ENCODE results near the gene TAB2. TPM values are rescaled to one million over a fixed set of nuclear protein-coding genes. Genes with fewer than 3 reads are reported as not detected.
A peak's percentile ranks its signal among the peaks of the same experiment; 100 is the strongest.

The TAB2 gene
- total and polyA plus RNA-seq, 9 of the 15 experiments (the other 6 are each of a cell fraction or from before 2014, with no cell fraction given) = 9.1 to 38.3 (median 18.6) TPM

GRCh38 chr6:149392093-149392492 lies 74.6 kb downstream of the TAB2 start:
- no peak overlapping the region for H2AFZ ChIP-seq (ENCODE audit: low read depth, low read length)
- H3K4me1 ChIP-seq (replicated peaks in 1 of 2; ENCODE audit: control insufficient read depth in 2 of 2, insufficient read depth in 2 of 2, low read length in 2 of 2) = no peaks in the 10 kb centered on the region
- no peak overlapping the region for H3K4me3 ChIP-seq
- no peaks in the 10 kb centered on the region for H3K9me1 ChIP-seq (ENCODE audit: control insufficient read depth, insufficient read depth, low read length)
- no peak overlapping the region for H3K9ac ChIP-seq (ENCODE audit: insufficient read depth in 1 of 2, low read depth in 2 of 2, low read length in 2 of 2)
- no peaks in the 10 kb centered on the region for H3K36me3 ChIP-seq (ENCODE audit: control insufficient read depth, insufficient read depth, low read length)
- POLR2A ChIA-PET = interaction anchor here (1.0 to 2.3 kb wide), 2 partner anchors 13 to 21 kb away, joined by 3 to 9 read pairs; no protein-coding TSS in a partner anchor
- in situ Hi-C loops (cut with MboI) = no loop called here
- H3K4me2 ChIP-seq (ENCODE audit: insufficient read depth, low read length) = no peak overlapping the region
- H4K20me1 ChIP-seq (replicated peaks; ENCODE audit: control insufficient read depth, insufficient read depth, low read length) = no peaks in the 10 kb centered on the region
- H3K27ac ChIP-seq (ENCODE audit: extremely low read depth, low read depth, low read length) = no peak overlapping the region
- H3K9me3 ChIP-seq (replicated peaks; ENCODE audit: control insufficient read depth, insufficient read depth, low read depth, low read length) = no peaks in the 10 kb centered on the region
- H3K79me2 ChIP-seq (ENCODE audit: control insufficient read depth, insufficient read depth, low read length) = peaks cover 2% of the 10 kb centered on the region; the same call in 1 of the 3 replicates
- CTCF ChIA-PET (ENCODE audit: low intra/inter-chr PET ratio) = no interaction called here
- peak; percentile 34; the same call in 1 of the 2 replicates for TF ChIP-seq CBFA2T3 (IDR thresholded peaks at IDR 0.05)
- no peak for TF ChIP-seq ASH1L (IDR thresholded peaks at IDR 0.05; ENCODE audit: borderline replicate concordance, low read depth, partially characterized antibody)
- DNase-seq (ENCODE audit: extremely low read depth in 1 of 4, low spot score in 3 of 4) = no peak
- intact Hi-C loops (cut with micrococcal nuclease) = no loop called here
- WGBS (ENCODE audit: insufficient coverage, low coverage, missing lambda C conversion rate) = 76% methylated on average over 6 of the region's 6 CpGs
- no peak for ATAC-seq
- BruUV-seq (replicated peaks) = no TSS peak
- no peak for FAIRE-seq
- H3K27me3 ChIP-seq (ENCODE audit: control insufficient read depth in 2 of 2, insufficient read depth in 2 of 2, low read length in 2 of 2) = no peaks in the 10 kb centered on the region

DNA sequence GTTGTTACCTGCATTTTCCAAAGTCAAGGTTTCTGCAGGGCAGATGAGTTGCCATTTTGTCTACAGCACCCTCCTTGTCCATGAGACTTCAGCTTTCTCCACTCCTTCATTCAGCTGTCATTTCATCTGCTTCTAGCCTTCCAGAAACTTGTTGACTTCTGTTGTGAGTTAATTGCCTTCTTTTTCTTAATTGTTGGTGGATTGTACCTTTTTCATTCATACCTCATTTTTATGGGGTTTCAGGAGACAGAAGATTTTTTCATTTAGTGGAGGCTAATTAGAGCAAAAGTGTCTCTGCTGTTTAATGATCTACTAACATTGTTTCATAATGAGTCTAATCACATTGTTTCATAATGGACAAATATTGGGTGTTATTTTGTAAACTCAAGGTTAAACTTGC lies 75.0 kb downstream of the TAB2 start:
- FAIRE-seq = no peak
- Histone ChIP-seq H3K4me3 (no peak overlapping the region), H2AFZ (ENCODE audit: low read depth, low read length) (no peak overlapping the region), H3K4me2 (ENCODE audit: insufficient read depth, low read length) (no peak overlapping the region), H3K36me3 (ENCODE audit: control insufficient read depth, insufficient read depth, low read length) (peaks cover 3% of the 10 kb centered on the region; the same call in 1 of the 3 replicates), H3K9me1 (ENCODE audit: control insufficient read depth, insufficient read depth, low read length) (no peaks in the 10 kb centered on the region), H4K20me1 (replicated peaks; ENCODE audit: control insufficient read depth, insufficient read depth, low read length) (no peaks in the 10 kb centered on the region), H3K27ac (ENCODE audit: extremely low read depth, low read depth, low read length) (no peak overlapping the region), H3K9ac (ENCODE audit: insufficient read depth in 1 of 2, low read depth in 2 of 2, low read length in 2 of 2) (no peak overlapping the region), H3K9me3 (replicated peaks; ENCODE audit: control insufficient read depth, insufficient read depth, low read depth, low read length) (no peaks in the 10 kb centered on the region), H3K4me1 (replicated peaks in 1 of 2; ENCODE audit: control insufficient read depth in 2 of 2, insufficient read depth in 2 of 2, low read length in 2 of 2) (no peaks in the 10 kb centered on the region), H3K79me2 (ENCODE audit: control insufficient read depth, insufficient read depth, low read length) (peaks cover 2% of the 10 kb centered on the region; the same call in 1 of the 3 replicates), H3K27me3 (ENCODE audit: control insufficient read depth in 2 of 2, insufficient read depth in 2 of 2, low read length in 2 of 2) (no peaks in the 10 kb centered on the region)
- ChIA-PET CTCF (ENCODE audit: low intra/inter-chr PET ratio) (no interaction called here), POLR2A (interaction anchor here (1.0 to 2.3 kb wide), 2 partner anchors 13 to 21 kb away, joined by 3 to 9 read pairs; no protein-coding TSS in a partner anchor)
- BruUV-seq (replicated peaks) = no TSS peak
- in situ Hi-C loops (cut with MboI) = no loop called here
- DNase-seq (ENCODE audit: extremely low read depth in 1 of 4, low spot score in 3 of 4) = no peak
- no peak for ATAC-seq
- no peak for TF ChIP-seq MIER1 (IDR thresholded peaks at IDR 0.05; ENCODE audit: low read depth)
- no peak for TF ChIP-seq NR2C1 (IDR thresholded peaks at IDR 0.05)
- no peak for TF ChIP-seq NR2C1 (tag; IDR thresholded peaks at IDR 0.05)
- TF ChIP-seq, protein P1, sequence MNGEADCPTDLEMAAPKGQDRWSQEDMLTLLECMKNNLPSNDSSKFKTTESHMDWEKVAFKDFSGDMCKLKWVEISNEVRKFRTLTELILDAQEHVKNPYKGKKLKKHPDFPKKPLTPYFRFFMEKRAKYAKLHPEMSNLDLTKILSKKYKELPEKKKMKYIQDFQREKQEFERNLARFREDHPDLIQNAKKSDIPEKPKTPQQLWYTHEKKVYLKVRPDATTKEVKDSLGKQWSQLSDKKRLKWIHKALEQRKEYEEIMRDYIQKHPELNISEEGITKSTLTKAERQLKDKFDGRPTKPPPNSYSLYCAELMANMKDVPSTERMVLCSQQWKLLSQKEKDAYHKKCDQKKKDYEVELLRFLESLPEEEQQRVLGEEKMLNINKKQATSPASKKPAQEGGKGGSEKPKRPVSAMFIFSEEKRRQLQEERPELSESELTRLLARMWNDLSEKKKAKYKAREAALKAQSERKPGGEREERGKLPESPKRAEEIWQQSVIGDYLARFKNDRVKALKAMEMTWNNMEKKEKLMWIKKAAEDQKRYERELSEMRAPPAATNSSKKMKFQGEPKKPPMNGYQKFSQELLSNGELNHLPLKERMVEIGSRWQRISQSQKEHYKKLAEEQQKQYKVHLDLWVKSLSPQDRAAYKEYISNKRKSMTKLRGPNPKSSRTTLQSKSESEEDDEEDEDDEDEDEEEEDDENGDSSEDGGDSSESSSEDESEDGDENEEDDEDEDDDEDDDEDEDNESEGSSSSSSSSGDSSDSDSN (IDR thresholded peaks at IDR 0.05; ENCODE audit: borderline replicate concordance in 1 of 2, low read depth in 2 of 2, low read length in 2 of 2) = no peak
- TF ChIP-seq U2AF2 (optimal IDR thresholded peaks at IDR 0.05; ENCODE audit: low read depth, low read length) = no peak
- no peak for TF ChIP-seq BRF1 (IDR thresholded peaks at IDR 0.05; ENCODE audit: borderline replicate concordance, extremely low read depth, insufficient read length)
- TF ChIP-seq ZNF347 (CRISPR knock-in tag; IDR thresholded peaks at IDR 0.05; ENCODE audit: low read depth) = no peak
- no peak for TF ChIP-seq ZNF143 (CRISPR knock-in tag; IDR thresholded peaks at IDR 0.05)
- TF ChIP-seq KLF6 (CRISPR knock-in tag; IDR thresholded peaks at IDR 0.05; ENCODE audit: borderline replicate concordance) = no peak
- no peak for TF ChIP-seq SMARCC2 (IDR thresholded peaks at IDR 0.05; ENCODE audit: low read depth)
- TF ChIP-seq, protein P2, sequence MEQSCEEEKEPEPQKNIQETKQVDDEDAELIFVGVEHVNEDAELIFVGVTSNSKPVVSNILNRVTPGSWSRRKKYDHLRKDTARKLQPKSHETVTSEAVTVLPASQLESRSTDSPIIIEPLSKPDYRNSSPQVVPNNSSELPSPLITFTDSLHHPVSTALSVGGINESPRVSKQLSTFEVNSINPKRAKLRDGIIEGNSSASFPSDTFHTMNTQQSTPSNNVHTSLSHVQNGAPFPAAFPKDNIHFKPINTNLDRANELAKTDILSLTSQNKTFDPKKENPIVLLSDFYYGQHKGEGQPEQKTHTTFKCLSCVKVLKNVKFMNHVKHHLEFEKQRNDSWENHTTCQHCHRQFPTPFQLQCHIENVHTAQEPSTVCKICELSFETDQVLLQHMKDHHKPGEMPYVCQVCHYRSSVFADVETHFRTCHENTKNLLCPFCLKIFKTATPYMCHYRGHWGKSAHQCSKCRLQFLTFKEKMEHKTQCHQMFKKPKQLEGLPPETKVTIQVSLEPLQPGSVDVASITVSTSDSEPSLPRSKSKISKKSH (CRISPR knock-in tag; IDR thresholded peaks at IDR 0.05) = no peak
- intact Hi-C loops (cut with micrococcal nuclease) = no loop called here
